ENCODE measurements around the gene NLRP7. TPM values are rescaled to one million over a fixed set of nuclear protein-coding genes. Genes with fewer than 3 reads are reported as not detected.
"Not testable (repeated sequence)": the region's sequence is repeated elsewhere in the genome, so short reads cannot be mapped to it uniquely, and the experiment has no call there.

NLRP7 gene
- total RNA-seq, 1 experiment from 2014 or later: not detected

- no peaks in the 10 kb centered on the region for H3K36me3 ChIP-seq (ENCODE audit: insufficient read depth, low read length, poor library complexity, severe bottlenecking)
- no peak overlapping the region for H3K27ac ChIP-seq (ENCODE audit: low read depth, low read length, poor library complexity, severe bottlenecking)
- TF ChIP-seq CTCF (conservative IDR thresholded peaks at IDR 0.05; ENCODE audit: low read depth, low read length) (no peak), EZH2 (IDR thresholded peaks at IDR 0.05; ENCODE audit: borderline replicate concordance, low read depth, low read length, poor library complexity, severe bottlenecking) (no peak)
- H3K27me3 ChIP-seq (replicated peaks; ENCODE audit: insufficient read depth, low read depth, low read length, poor library complexity): no peaks in the 10 kb centered on the region
- no peaks in the 10 kb centered on the region for H3K9me3 ChIP-seq (ENCODE audit: low read depth, low read length, poor library complexity, severe bottlenecking)
- no peaks in the 10 kb centered on the region for H3K4me1 ChIP-seq (ENCODE audit: insufficient read depth, low read length, poor library complexity, severe bottlenecking)
- intact Hi-C loops (cut with micrococcal nuclease; ENCODE audit: unreplicated experiment): no loop called here
- BruUV-seq (replicated peaks): no TSS peak
- no peak for DNase-seq (ENCODE audit: low spot score)
- ChIA-PET CTCF (no interaction called here), POLR2A (ENCODE audit: low non-redundant PET) (no interaction called here)
- H3K4me3 ChIP-seq (ENCODE audit: low read depth, low read length, poor library complexity, severe bottlenecking): no peak overlapping the region
These were observed 2.1 kb upstream of the NLRP7 start for GRCh38 chr19:54949412-54949811.

GRCh38 chr19:54943772-54944361, 3.5 kb downstream of the NLRP7 start:
- DNase-seq (ENCODE audit: low spot score); H3K27me3 ChIP-seq (replicated peaks; ENCODE audit: insufficient read depth, low read depth, low read length, poor library complexity); H3K27ac ChIP-seq (ENCODE audit: low read depth, low read length, poor library complexity, severe bottlenecking); POLR2A ChIA-PET (ENCODE audit: low non-redundant PET); BruUV-seq (replicated peaks); H3K9me3 ChIP-seq (ENCODE audit: low read depth, low read length, poor library complexity, severe bottlenecking); H3K36me3 ChIP-seq (ENCODE audit: insufficient read depth, low read length, poor library complexity, severe bottlenecking); H3K4me1 ChIP-seq (ENCODE audit: insufficient read depth, low read length, poor library complexity, severe bottlenecking); H3K4me3 ChIP-seq (ENCODE audit: low read depth, low read length, poor library complexity, severe bottlenecking); CTCF ChIA-PET; intact Hi-C loops (cut with micrococcal nuclease; ENCODE audit: unreplicated experiment): not testable (repeated sequence)

GRCh38 chr19:54939538-54939937, 7.8 kb downstream of the NLRP7 start:
- H3K4me1 ChIP-seq (ENCODE audit: insufficient read depth, low read length, poor library complexity, severe bottlenecking); H3K4me3 ChIP-seq (ENCODE audit: low read depth, low read length, poor library complexity, severe bottlenecking); DNase-seq (ENCODE audit: low spot score); CTCF ChIA-PET; BruUV-seq (replicated peaks); H3K9me3 ChIP-seq (ENCODE audit: low read depth, low read length, poor library complexity, severe bottlenecking); H3K36me3 ChIP-seq (ENCODE audit: insufficient read depth, low read length, poor library complexity, severe bottlenecking); intact Hi-C loops (cut with micrococcal nuclease; ENCODE audit: unreplicated experiment); H3K27ac ChIP-seq (ENCODE audit: low read depth, low read length, poor library complexity, severe bottlenecking); POLR2A ChIA-PET (ENCODE audit: low non-redundant PET): not testable (repeated sequence)
- peaks cover 18% of the 10 kb centered on the region for H3K27me3 ChIP-seq (replicated peaks; ENCODE audit: insufficient read depth, low read depth, low read length, poor library complexity)

GRCh38 chr19:54938906-54939305, 8.4 kb downstream of the NLRP7 start:
- BruUV-seq (replicated peaks): no TSS peak
- Histone ChIP-seq H3K9me3 (ENCODE audit: low read depth, low read length, poor library complexity, severe bottlenecking) (no peaks in the 10 kb centered on the region), H3K27ac (ENCODE audit: low read depth, low read length, poor library complexity, severe bottlenecking) (no peak overlapping the region), H3K4me3 (ENCODE audit: low read depth, low read length, poor library complexity, severe bottlenecking) (no peak overlapping the region), H3K27me3 (replicated peaks; ENCODE audit: insufficient read depth, low read depth, low read length, poor library complexity) (peaks cover 18% of the 10 kb centered on the region), H3K36me3 (ENCODE audit: insufficient read depth, low read length, poor library complexity, severe bottlenecking) (no peaks in the 10 kb centered on the region), H3K4me1 (ENCODE audit: insufficient read depth, low read length, poor library complexity, severe bottlenecking) (no peaks in the 10 kb centered on the region)
- intact Hi-C loops (cut with micrococcal nuclease; ENCODE audit: unreplicated experiment): no loop called here
- TF ChIP-seq CTCF (conservative IDR thresholded peaks at IDR 0.05; ENCODE audit: low read depth, low read length) (no peak), EZH2 (IDR thresholded peaks at IDR 0.05; ENCODE audit: borderline replicate concordance, low read depth, low read length, poor library complexity, severe bottlenecking) (no peak)
- DNase-seq (ENCODE audit: low spot score): no peak
- ChIA-PET POLR2A (ENCODE audit: low non-redundant PET) (no interaction called here), CTCF (no interaction called here)
